ENCODE data around the gene NUP188.
A peak's percentile ranks its signal among the peaks of the same experiment; 100 is the strongest.
"Not testable (repeated sequence)": the region's sequence is repeated elsewhere in the genome, so short reads cannot be mapped to it uniquely, and the experiment has no call there.

The NUP188 gene

GRCh38 chr9:128916745-128917144 is 30.8 kb upstream of the NUP188 start:
- no peak for DNase-seq (ENCODE audit: low read depth)

- DNase-seq (ENCODE audit: low read depth): peak; percentile 87
Observed at GRCh38 chr9:128917151-128917849, 30.2 kb upstream of the NUP188 start.

DNA sequence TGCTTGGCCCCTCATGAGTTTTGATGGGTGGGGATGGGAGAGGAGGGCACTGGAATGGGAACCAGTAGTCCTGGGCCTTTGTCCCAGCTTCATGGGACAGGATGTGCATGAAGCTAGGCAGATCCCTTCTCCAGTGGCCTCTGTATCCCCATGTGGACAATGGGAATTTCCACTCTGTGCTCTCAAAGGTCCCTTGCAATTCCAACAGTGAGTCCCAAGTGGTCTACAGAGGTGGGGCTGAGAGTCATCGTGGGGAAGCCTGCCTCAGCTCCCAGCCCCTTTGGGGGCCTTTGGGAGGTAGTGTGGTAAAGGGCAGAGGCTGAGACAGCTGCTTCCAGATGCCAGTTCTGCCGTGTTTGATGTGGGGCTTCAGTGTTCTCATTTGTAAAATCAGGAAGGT is 28.6 kb upstream of the NUP188 start:
- DNase-seq (ENCODE audit: low read depth): no peak

GRCh38 chr9:128919402-128920089 is 28.0 kb upstream of the NUP188 start:
- DNase-seq (ENCODE audit: low read depth): no peak

DNA sequence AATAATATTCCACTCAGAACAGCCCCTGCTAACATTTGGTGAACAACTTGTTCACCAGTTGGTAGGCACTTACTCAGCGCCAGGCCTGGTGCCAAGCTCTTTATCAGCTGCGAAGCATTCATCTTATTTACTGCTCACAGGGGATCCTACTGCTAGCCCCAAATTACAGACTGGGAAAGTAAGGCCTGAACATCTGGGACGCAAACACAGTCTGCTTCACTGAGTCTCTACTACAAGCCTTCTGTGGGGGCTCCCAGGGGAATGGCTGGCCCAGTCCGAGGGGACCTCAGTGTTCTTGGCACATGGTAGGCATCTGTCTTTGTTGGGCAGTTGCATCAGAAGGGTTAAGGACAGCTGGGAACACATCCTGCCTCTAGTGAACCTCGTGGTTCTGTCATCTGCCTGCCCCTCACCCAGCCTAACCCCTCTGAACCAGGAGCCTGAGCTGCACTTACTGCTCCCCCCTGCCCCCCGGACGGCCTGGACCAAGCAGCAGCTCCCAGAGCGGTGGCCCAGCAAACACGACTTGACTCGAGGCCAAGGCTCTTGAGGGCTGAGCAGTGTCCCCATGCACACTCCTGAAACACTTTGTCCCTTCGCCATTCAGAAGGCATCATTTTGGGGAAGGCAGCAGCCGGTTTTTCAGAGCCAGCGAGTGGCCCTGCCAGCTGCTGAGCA is 27.0 kb upstream of the NUP188 start, which contains the start of gene PHYHD1:
TSS of gene PHYHD1 (plus strand) at position 602 of the 678 bp plus-strand sequence. CDS start 1,342 bp downstream, outside the sequence.
- peak; percentile 76 for DNase-seq (ENCODE audit: low read depth)

GRCh38 chr9:128921881-128922763 is 25.4 kb upstream of the NUP188 start:
- peak; percentile 39 for DNase-seq (ENCODE audit: low read depth)

- no peak for DNase-seq (ENCODE audit: low read depth)
Observed at GRCh38 chr9:128923493-128923883, 24.0 kb upstream of the NUP188 start.

DNA sequence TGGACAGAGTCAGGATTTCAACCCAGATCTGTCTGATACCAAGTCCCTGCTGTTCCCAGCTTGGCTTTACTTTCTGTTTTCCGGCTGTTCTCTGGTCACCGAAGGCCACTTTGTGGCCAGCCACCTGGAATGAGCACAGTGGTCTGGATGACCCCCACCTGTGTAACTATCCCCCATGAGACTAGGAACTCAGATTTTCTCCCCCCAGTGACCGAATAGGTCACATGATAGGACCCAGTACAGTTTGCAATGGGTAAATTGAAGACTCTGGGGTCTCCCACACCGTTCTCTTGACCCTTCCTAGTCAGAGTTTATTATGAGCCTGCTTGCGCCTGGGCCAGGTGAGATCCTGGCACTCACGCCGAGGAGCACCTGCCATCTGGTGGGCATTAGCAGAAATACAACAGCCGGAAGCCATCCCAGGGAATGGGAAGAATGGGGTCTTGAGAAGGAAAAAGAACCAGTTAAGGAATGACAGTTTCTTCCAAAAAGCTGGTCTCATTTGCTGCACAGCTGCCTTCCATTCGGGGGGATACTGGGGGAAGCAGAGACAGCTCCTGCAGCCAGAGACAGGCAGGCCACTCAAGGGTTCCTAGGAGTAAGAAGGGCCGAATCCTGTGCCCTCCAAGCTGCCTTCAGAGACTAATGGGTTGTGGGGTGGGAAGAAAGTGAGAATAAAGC is 19.6 kb upstream of the NUP188 start:
- DNase-seq (ENCODE audit: low read depth): no peak

- no peak for DNase-seq (ENCODE audit: low read depth)
Observed at GRCh38 chr9:128928624-128929023, 18.9 kb upstream of the NUP188 start.

- no peak for DNase-seq (ENCODE audit: low read depth)
Observed at GRCh38 chr9:128929560-128929959, 17.9 kb upstream of the NUP188 start.

GRCh38 chr9:128933731-128934130 is 13.8 kb upstream of the NUP188 start:
- DNase-seq (ENCODE audit: low read depth): no peak

GRCh38 chr9:128936171-128936865 is 11.2 kb upstream of the NUP188 start:
- DNase-seq (ENCODE audit: low read depth): no peak

- no peak for DNase-seq (ENCODE audit: low read depth)
Observed at GRCh38 chr9:128937310-128938165, 10.0 kb upstream of the NUP188 start.

DNA sequence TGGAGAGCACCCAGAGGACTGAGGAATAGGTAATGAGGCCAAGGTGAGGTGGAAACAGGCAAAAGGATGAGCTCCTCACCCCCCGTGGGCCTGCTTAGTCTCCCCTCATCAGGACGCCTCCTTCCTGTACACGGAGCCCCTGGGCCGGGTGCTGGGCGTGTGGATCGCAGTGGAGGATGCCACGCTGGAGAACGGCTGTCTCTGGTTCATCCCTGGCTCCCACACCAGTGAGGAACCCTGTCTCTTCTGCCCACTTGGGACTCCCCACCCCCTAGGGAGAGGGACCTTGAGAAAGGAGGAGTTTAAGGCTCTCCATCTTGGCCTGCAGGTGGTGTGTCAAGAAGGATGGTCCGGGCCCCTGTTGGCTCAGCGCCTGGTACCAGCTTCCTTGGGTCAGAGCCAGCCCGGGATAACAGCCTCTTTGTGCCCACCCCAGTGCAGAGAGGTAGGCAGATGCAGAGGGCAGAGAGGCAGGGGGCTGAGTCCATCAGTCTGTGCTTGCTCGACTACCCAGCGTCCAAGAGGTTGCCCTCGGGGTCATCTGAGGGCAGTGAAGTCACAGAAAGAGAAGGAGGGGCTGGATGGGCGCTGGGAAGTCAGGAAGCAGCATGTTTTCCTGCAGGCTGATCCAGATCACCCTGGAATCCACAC is 7.1 kb upstream of the NUP188 start:
- DNase-seq (ENCODE audit: low read depth): no peak

GRCh38 chr9:128940946-128941755 is 6.3 kb upstream of the NUP188 start:
- no peak for DNase-seq (ENCODE audit: low read depth)

- no peak for DNase-seq (ENCODE audit: low read depth)
Observed at GRCh38 chr9:128943832-128944620, 3.5 kb upstream of the NUP188 start.

DNA sequence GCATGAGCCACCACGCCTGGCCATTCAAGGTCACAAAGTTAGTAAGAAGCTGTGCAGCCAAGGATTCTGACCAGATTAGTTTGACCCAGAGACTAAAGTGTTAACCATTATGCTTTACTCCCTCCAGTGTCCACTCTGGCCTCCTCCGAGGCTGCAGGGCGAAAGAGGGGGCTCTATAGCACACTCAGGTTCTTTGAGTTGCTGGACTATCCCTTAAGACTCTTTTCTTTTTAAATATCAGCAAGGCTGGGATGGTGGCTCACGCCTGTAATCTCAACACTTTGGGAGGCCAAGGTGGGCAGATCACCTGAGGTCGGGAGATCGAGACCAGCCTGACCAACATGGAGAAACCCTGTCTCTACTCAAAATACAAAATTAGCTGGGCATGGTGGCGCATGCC is 2.5 kb upstream of the NUP188 start:
- not testable (repeated sequence) for DNase-seq (ENCODE audit: low read depth)

Measured in fibroblast of gingiva (primary cell).